GM23248 (cell line): ENCODE results near the gene CCDC39. TPM values are rescaled to one million over a fixed set of nuclear protein-coding genes. Genes with fewer than 3 reads are reported as not detected.
A peak's percentile ranks its signal among the peaks of the same experiment; 100 is the strongest.

Experiments
- DNase-seq: peaks from one replicate; pipeline ENCODE4 v3.0.0-alpha.2; 2015
- H2AFZ ChIP-seq: fragments of 200-600 bp; sonication (generic); 2 replicates; pipeline ENCODE4 v1.6.1; 2016; ENCODE audit warnings: antibody characterized with exemption
- H3F3A ChIP-seq: fragments of 200-600 bp; sonication (generic); 2 replicates; pipeline ENCODE4 v1.6.1; 2016; ENCODE audit warnings: mild to moderate bottlenecking, antibody characterized with exemption, mixed run types; ENCODE audit not compliant: insufficient read depth
- H3K27ac ChIP-seq: fragments of 200-600 bp; sonication (generic); 2 replicates; pipeline ENCODE4 v1.5.1; 2016; ENCODE audit warnings: mild to moderate bottlenecking
- H3K27me3 ChIP-seq: fragments of 200-600 bp; sonication (generic); replicated peaks from 2 replicates; pipeline ENCODE4 v1.6.1; 2016; ENCODE audit warnings: mild to moderate bottlenecking; ENCODE audit not compliant: insufficient read depth
- H3K36me3 ChIP-seq: fragments of 200-600 bp; sonication (generic); 2 replicates; pipeline ENCODE4 v1.6.1; 2016; ENCODE audit warnings: low read depth, mild to moderate bottlenecking
- H3K4me1 ChIP-seq: fragments of 200-600 bp; sonication (generic); 2 replicates; pipeline ENCODE4 v1.6.1; 2016; ENCODE audit warnings: mild to moderate bottlenecking; ENCODE audit not compliant: insufficient read depth
- H3K4me2 ChIP-seq: fragments of 200-600 bp; sonication (generic); one replicate; pipeline ENCODE4 v1.6.1; 2016; ENCODE audit warnings: mild to moderate bottlenecking; ENCODE audit not compliant: unreplicated experiment
- H3K4me3 ChIP-seq: fragments of 200-600 bp; sonication (generic); 2 replicates; pipeline ENCODE4 v1.5.1; 2016; ENCODE audit warnings: mild to moderate bottlenecking
- H3K79me2 ChIP-seq: fragments of 200-600 bp; sonication (generic); 2 replicates; pipeline ENCODE4 v1.6.1; 2016; ENCODE audit warnings: mild to moderate bottlenecking; ENCODE audit not compliant: insufficient read depth
- H3K9ac ChIP-seq: fragments of 200-600 bp; sonication (generic); 2 replicates; pipeline ENCODE4 v1.6.1; 2016; ENCODE audit warnings: mild to moderate bottlenecking
- H3K9me2 ChIP-seq: fragments of 200-600 bp; sonication (generic); 2 replicates; pipeline ENCODE4 v1.6.1; 2016; ENCODE audit warnings: mixed run types, mild to moderate bottlenecking, moderate library complexity; ENCODE audit not compliant: insufficient read depth
- H3K9me3 ChIP-seq: fragments of 200-600 bp; sonication (generic); one replicate; pipeline ENCODE4 v1.6.1; 2017; ENCODE audit warnings: low read depth
- H4K20me1 ChIP-seq: fragments of 200-600 bp; sonication (generic); 2 replicates; pipeline ENCODE4 v1.6.0; 2016; ENCODE audit not compliant: insufficient read depth
- EZH2 ChIP-seq: fragments of 200-600 bp; sonication (generic); IDR thresholded peaks from 2 replicates; pipeline ENCODE4 v1.6.1; 2018; ENCODE audit warnings: antibody characterized with exemption, mild to moderate bottlenecking; ENCODE audit not compliant: insufficient read depth, poor library complexity, severe bottlenecking
- EZH2phosphoT487 ChIP-seq: fragments of 200-600 bp; sonication (generic); IDR thresholded peaks from 2 replicates; pipeline ENCODE4 v1.6.1; 2018; ENCODE audit warnings: antibody characterized with exemption, moderate library complexity, mild to moderate bottlenecking, low read depth; ENCODE audit not compliant: insufficient read depth
- WGBS, 2 experiments: methylation state at CpG; one replicate each; pipeline ENCODE4 v1.1.6; 2015 to 2017; ENCODE audit warnings: low lambda C conversion rate in 2 of 2, low coverage in 1 of 2; ENCODE audit errors: missing lambda C conversion rate in 2 of 2; 5-methylcytosine and 5-hydroxymethylcytosine counted together
- in situ Hi-C: fragments of 300-500 bp; cut with MboI; formaldehyde crosslinking; loops from 2 replicates; pipeline ENCODE4 v1.15.0; 2020
- polyA plus RNA-seq: library from polyadenylated mRNA; unstranded; fragments of >200 nt; fragmentation: Nextera tagmentation; extraction: Ambion mirVana; gene quantifications from 2 replicates; pipeline ENCODE4 v1.2.1, GENCODE V29; 2016
- total RNA-seq: library from RNA; depleted of rRNA; stranded (reverse); fragments of >200 nt; shearing (Covaris generic); gene quantifications from 2 replicates; pipeline ENCODE4 v1.2.3, GENCODE V29; 2014

CCDC39 gene
- total and polyA plus RNA-seq, 2 experiments from 2014 or later = not detected

DNA sequence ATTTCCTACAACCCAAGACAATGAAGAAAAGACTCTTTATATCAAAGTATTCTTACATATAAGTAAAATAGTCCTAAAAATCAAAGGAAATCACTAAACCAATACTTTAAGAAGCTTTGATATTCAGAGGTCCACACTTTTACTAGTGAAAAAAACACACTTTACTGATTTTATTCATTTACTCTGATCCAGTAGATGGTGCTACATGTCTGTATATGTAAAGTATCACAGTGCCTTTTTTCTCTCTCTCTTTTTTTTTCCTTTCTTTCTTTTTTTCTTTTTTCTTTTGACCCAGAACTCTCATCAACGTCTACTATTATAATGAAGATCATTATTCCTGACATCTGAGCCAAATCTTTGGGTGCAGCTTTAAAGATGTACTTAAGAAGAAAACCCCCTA, 10.8 kb upstream of the CCDC39 start:
- Histone ChIP-seq H3F3A (no peaks in the 10 kb centered on the region), H3K36me3 (no peaks in the 10 kb centered on the region), H3K4me2 (no peak overlapping the region), H3K27me3 (no peaks in the 10 kb centered on the region), H4K20me1 (no peaks in the 10 kb centered on the region), H3K27ac (no peak overlapping the region), H3K79me2 (no peaks in the 10 kb centered on the region), H3K4me3 (no peak overlapping the region), H3K9me2 (no peaks in the 10 kb centered on the region), H2AFZ (no peak overlapping the region), H3K9me3 (no peaks in the 10 kb centered on the region), H3K4me1 (no peaks in the 10 kb centered on the region), H3K9ac (no peak overlapping the region)
- in situ Hi-C loops = no loop called here
- peak; percentile 4 for DNase-seq
- WGBS, 2 experiments = 0% methylated on average over 1 of the region's 1 CpG
- TF ChIP-seq EZH2 (no peak), EZH2phosphoT487 (no peak)

DNA sequence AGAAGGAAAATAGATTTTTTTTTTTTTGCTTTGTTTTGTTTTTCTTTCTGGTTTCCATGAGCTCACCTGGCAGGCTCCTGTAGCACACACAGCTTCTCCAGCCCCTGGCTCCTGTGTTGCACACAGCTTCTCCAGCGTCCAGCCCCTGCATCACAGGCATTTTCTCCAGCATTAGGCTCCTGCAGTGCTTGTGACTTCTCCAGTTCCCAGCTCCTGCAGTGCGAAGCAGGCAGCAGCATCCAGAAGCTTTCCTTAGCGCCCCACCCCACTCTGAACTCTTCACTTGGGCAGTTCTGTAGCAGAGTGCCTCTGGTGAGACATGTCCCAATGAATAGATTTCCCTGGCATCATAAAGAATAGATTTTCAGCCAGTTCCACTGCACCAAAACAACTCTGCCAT, 5.5 kb upstream of the CCDC39 start:
- in situ Hi-C loops = no loop called here
- no peaks in the 10 kb centered on the region for H3K9me3 ChIP-seq

GRCh38 chr3:180683816-180684215, 4.5 kb upstream of the CCDC39 start:
- in situ Hi-C loops = no loop called here
- Histone ChIP-seq H3K9ac (no peak overlapping the region), H3K9me3 (no peaks in the 10 kb centered on the region), H4K20me1 (no peaks in the 10 kb centered on the region), H3K27me3 (no peaks in the 10 kb centered on the region), H3K79me2 (no peaks in the 10 kb centered on the region), H3K36me3 (no peaks in the 10 kb centered on the region), H3K4me1 (0 out of 2 replicates have a peak, but pooled peaks cover 6% of the 10 kb centered on the region), H2AFZ (no peak overlapping the region), H3K9me2 (no peaks in the 10 kb centered on the region), H3K27ac (no peak overlapping the region), H3F3A (peaks cover 3% of the 10 kb centered on the region), H3K4me2 (no peak overlapping the region), H3K4me3 (no peak overlapping the region)
- 32 to 33% methylated on average over 2 of the region's 2 CpGs for WGBS, 2 experiments
- no peak for DNase-seq
- TF ChIP-seq EZH2 = no peak

More for the DNA sequence above, 5.5 kb upstream of the CCDC39 start:
- Histone ChIP-seq H3K4me1 (0 out of 2 replicates have a peak, but pooled peaks cover 6% of the 10 kb centered on the region), H3K4me3 (no peak overlapping the region), H3K36me3 (no peaks in the 10 kb centered on the region), H3K27ac (no peak overlapping the region), H3K9ac (no peak overlapping the region), H3K4me2 (no peak overlapping the region), H3K27me3 (no peaks in the 10 kb centered on the region), H3K9me2 (no peaks in the 10 kb centered on the region), H3F3A (no peaks in the 10 kb centered on the region), H3K79me2 (no peaks in the 10 kb centered on the region), H2AFZ (no peak overlapping the region), H4K20me1 (no peaks in the 10 kb centered on the region)
- WGBS, 2 experiments = 26 to 34% methylated on average over 3 of the region's 3 CpGs
- no peak for DNase-seq
- TF ChIP-seq EZH2phosphoT487 = no peak
- TF ChIP-seq EZH2 = no peak

DNA sequence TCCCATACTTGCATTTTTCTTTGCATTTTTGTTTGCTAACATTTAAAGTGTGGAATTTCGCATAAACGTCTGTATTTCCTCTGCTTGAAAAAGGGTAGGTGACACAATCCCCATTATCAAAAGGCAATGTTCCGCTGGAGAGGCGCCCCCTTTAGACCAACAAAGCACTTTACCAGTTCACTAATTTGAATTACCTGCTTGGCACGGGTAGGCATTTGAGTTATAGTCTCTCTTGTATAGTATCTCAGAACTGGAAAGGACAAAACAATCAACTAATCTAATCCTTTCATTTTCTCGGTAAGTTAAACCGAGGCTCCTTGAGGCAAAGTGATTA, 775 bp upstream of the CCDC39 start:
- peak; percentile 52 for DNase-seq
- H3K4me2 ChIP-seq = peak overlapping the region; percentile 86
- peak overlapping the region; percentile 92 for H2AFZ ChIP-seq
- peaks cover 6% of the 10 kb centered on the region for H3F3A ChIP-seq
- H3K9ac ChIP-seq = peak overlapping the region; percentile 46
- 1 to 2% methylated on average over 7 of the region's 7 CpGs for WGBS, 2 experiments
- H4K20me1 ChIP-seq = no peaks in the 10 kb centered on the region
- H3K36me3 ChIP-seq = no peaks in the 10 kb centered on the region
- H3K9me3 ChIP-seq = no peaks in the 10 kb centered on the region
- no peaks in the 10 kb centered on the region for H3K9me2 ChIP-seq
- TF ChIP-seq EZH2phosphoT487 (no peak), EZH2 (no peak)
- peak overlapping the region; percentile 82 for H3K4me3 ChIP-seq
- 0 out of 2 replicates have a peak, but pooled peaks cover 6% of the 10 kb centered on the region for H3K4me1 ChIP-seq
- no peak overlapping the region for H3K27ac ChIP-seq
- H3K27me3 ChIP-seq = no peaks in the 10 kb centered on the region
- H3K79me2 ChIP-seq = no peaks in the 10 kb centered on the region
- in situ Hi-C loops = no loop called here

DNA sequence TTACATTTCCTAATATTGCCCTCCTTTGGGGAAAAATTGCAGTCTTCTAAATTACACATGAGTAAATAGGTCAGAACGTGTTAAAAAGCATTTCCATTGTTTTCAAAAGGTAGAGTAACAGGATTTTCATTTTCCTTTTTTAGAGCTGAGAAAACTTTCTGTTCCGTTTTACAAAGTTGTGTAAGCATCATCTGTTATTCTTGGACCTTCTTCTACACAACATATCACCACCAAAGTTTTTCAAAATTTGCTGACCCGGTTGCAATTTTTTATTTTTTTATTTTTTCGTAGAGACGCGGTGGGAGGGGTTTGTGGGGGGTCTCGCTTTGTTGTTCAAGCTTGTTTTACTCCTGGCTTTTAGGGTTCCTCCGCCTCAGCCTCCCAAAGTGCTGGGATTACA, 1.1 kb downstream of the CCDC39 start:
- H3K4me3 ChIP-seq = no peak overlapping the region; the same call in 1 of the 2 replicates
- H3F3A ChIP-seq = peaks cover 6% of the 10 kb centered on the region
- TF ChIP-seq EZH2 = no peak
- no peak for TF ChIP-seq EZH2phosphoT487
- no peaks in the 10 kb centered on the region for H3K9me3 ChIP-seq
- H3K9me2 ChIP-seq = no peaks in the 10 kb centered on the region
- no peak overlapping the region for H3K4me2 ChIP-seq
- 0 out of 2 replicates have a peak, but pooled peaks cover 6% of the 10 kb centered on the region for H3K4me1 ChIP-seq
- no peaks in the 10 kb centered on the region for H3K36me3 ChIP-seq
- in situ Hi-C loops = no loop called here
- H2AFZ ChIP-seq = peak overlapping the region; percentile 92; the same call in 1 of the 2 replicates
- WGBS, 2 experiments = 23 to 26% methylated on average over 8 of the region's 8 CpGs
- no peaks in the 10 kb centered on the region for H4K20me1 ChIP-seq
- no peaks in the 10 kb centered on the region for H3K27me3 ChIP-seq
- H3K79me2 ChIP-seq = no peaks in the 10 kb centered on the region
- H3K9ac ChIP-seq = no peak overlapping the region
- DNase-seq = no peak
- H3K27ac ChIP-seq = no peak overlapping the region
